Endothelial cell of umbilical vein (primary cell): ENCODE data around the gene OPCML. TPM values are rescaled to one million over a fixed set of nuclear protein-coding genes. Genes with fewer than 3 reads are reported as not detected.

ENCODE experiments used
- BruUV-seq: library from RNA; stranded (reverse); fragments of 400-500 nt; replicated peaks from 2 replicates; lab custom pipeline; 2021; lab: Mats Ljungman, UMichigan
- CTCF ChIA-PET: fragments of 300-600, 350-600 bp; sonication (Branson Sonifier 250); formaldehyde crosslinking; loops from one replicate; lab custom pipeline; 2021; ENCODE audit warnings: antibody characterized with exemption, inconsistent platforms; lab: Charles Lee
- POLR2A ChIA-PET: fragments of 300-600, 350-600 bp; sonication (Branson Sonifier 250); formaldehyde crosslinking; loops from one replicate; lab custom pipeline; 2021; ENCODE audit warnings: antibody characterized with exemption, inconsistent platforms; lab: Charles Lee
- DNase-seq: peaks from one replicate; pipeline ENCODE4 v3.0.0-alpha.2; 2011; ENCODE audit warnings: low read depth, low spot score
- FAIRE-seq: peaks from 2 replicates; lab custom pipeline; 2011; peaks lifted over from hg19 to GRCh38; lab: Jason Lieb, UNC
- H2AFZ ChIP-seq: 2 replicates; pipeline ENCODE4 v1.6.0; 2012; ENCODE audit warnings: low read depth, low read length, control low read depth, inconsistent platforms
- H3K27ac ChIP-seq: 2 replicates; pipeline ENCODE4 v1.5.1; 2011; ENCODE audit warnings: low read depth, mild to moderate bottlenecking, control low read depth, low read length, moderate library complexity; ENCODE audit not compliant: insufficient read depth
- H3K27me3 ChIP-seq, 2 experiments: 2 replicates each; pipeline versions ENCODE4 v1.6.0 to v1.6.1; 2011; ENCODE audit warnings: low read length in 2 of 2, mixed read lengths in 1 of 2; ENCODE audit not compliant: control insufficient read depth in 2 of 2, insufficient read depth in 2 of 2
- H3K36me3 ChIP-seq, 2 experiments: 2 replicates in 1 of 2; 3 replicates in 1 of 2; pipeline ENCODE4 v1.5.1; 2011; ENCODE audit warnings: low read length in 2 of 2, mild to moderate bottlenecking in 1 of 2, moderate library complexity in 1 of 2; ENCODE audit not compliant: control insufficient read depth in 2 of 2, insufficient read depth in 2 of 2; ENCODE audit errors: extremely low read depth in 1 of 2
- H3K4me1 ChIP-seq: 3 replicates; pipeline ENCODE4 v1.5.1; 2011; ENCODE audit warnings: mild to moderate bottlenecking, low read length; ENCODE audit not compliant: control insufficient read depth, insufficient read depth; ENCODE audit errors: extremely low read depth
- H3K4me2 ChIP-seq: 2 replicates; pipeline ENCODE4 v1.6.1; 2011; ENCODE audit warnings: low read length, control low read depth, mixed read lengths; ENCODE audit not compliant: insufficient read depth
- H3K4me3 ChIP-seq, 3 experiments: fragments of 200-600 bp in 1 of 3; sonication (generic), shearing (Covaris generic) in 1 of 3; replicated peaks in 1 of 3; 2 replicates each; pipeline ENCODE4 v1.5.1; 2011 to 2016; ENCODE audit warnings: control low read depth in 3 of 3, low read length in 3 of 3, mild to moderate bottlenecking in 2 of 3, inconsistent platforms in 1 of 3, low read depth in 1 of 3, moderate library complexity in 1 of 3; ENCODE audit not compliant: insufficient read depth in 1 of 3
- H3K79me2 ChIP-seq: 2 replicates; pipeline ENCODE4 v1.6.0; 2012; ENCODE audit warnings: low read length, inconsistent platforms; ENCODE audit not compliant: control insufficient read depth, insufficient read depth
- H3K9ac ChIP-seq: replicated peaks from 2 replicates; pipeline ENCODE3; 2011; ENCODE audit warnings: low read length, control low read depth; ENCODE audit not compliant: insufficient read depth; ENCODE audit errors: extremely low read depth
- H3K9me1 ChIP-seq: replicated peaks from 3 replicates; pipeline ENCODE4 v1.6.0; 2011; ENCODE audit warnings: mild to moderate bottlenecking, low read length; ENCODE audit not compliant: control insufficient read depth, insufficient read depth; ENCODE audit errors: extremely low read depth
- H3K9me3 ChIP-seq: replicated peaks from 2 replicates; pipeline ENCODE4 v1.5.1; 2012; ENCODE audit warnings: low read length, inconsistent platforms; ENCODE audit not compliant: control insufficient read depth, insufficient read depth
- H4K20me1 ChIP-seq: replicated peaks from 2 replicates; pipeline ENCODE3; 2011; ENCODE audit warnings: mild to moderate bottlenecking, low read length; ENCODE audit not compliant: control insufficient read depth, insufficient read depth; ENCODE audit errors: extremely low read depth
- CTCF ChIP-seq, 2 donors: IDR thresholded peaks; 1 replicate in 1 of 2; 2 replicates in 1 of 2; pipeline ENCODE4 v1.5.1; 2011; ENCODE audit warnings: low read length in 2 of 2, mild to moderate bottlenecking in 2 of 2, moderate library complexity in 2 of 2, control low read depth in 1 of 2, inconsistent platforms in 1 of 2, low read depth in 1 of 2; ENCODE audit not compliant: insufficient read depth in 1 of 2; ENCODE audit errors: extremely low read depth in 1 of 2
- EZH2 ChIP-seq: IDR thresholded peaks from 2 replicates; pipeline ENCODE4 v1.6.1; 2012; ENCODE audit warnings: borderline replicate concordance, low read depth, mild to moderate bottlenecking, moderate library complexity, low read length, inconsistent platforms; ENCODE audit not compliant: severe bottlenecking
- FOS ChIP-seq: IDR thresholded peaks from 2 replicates; pipeline ENCODE4 v1.6.1; 2011; ENCODE audit warnings: mild to moderate bottlenecking, low read length, moderate library complexity, borderline replicate concordance; ENCODE audit not compliant: insufficient read depth
- GATA2 ChIP-seq: IDR thresholded peaks from 2 replicates; pipeline ENCODE4 v1.7.0; 2011; ENCODE audit warnings: low read depth, mild to moderate bottlenecking, moderate library complexity, mixed read lengths, low read length; ENCODE audit not compliant: insufficient read length, insufficient read depth
- JUN ChIP-seq: IDR thresholded peaks from 2 replicates; pipeline ENCODE4 v1.6.1; 2011; ENCODE audit warnings: borderline replicate concordance, low read depth; ENCODE audit not compliant: insufficient read length, insufficient read depth
- POLR2A ChIP-seq: IDR thresholded peaks from 2 replicates; pipeline ENCODE4 v1.6.1; 2012; ENCODE audit warnings: low read depth, mild to moderate bottlenecking, control low read depth, low read length
- POLR2AphosphoS5 ChIP-seq: IDR thresholded peaks from 2 replicates; pipeline ENCODE4 v1.6.1; 2012; ENCODE audit warnings: low read depth, mild to moderate bottlenecking, control low read depth, low read length, moderate library complexity; ENCODE audit not compliant: insufficient read depth
- dilution Hi-C: fragments of 300-500 bp; cut with MboI; formaldehyde crosslinking; loops from one replicate; pipeline ENCODE4 v1.15.0; 2019; ENCODE audit warnings: low sequenced_read_pairs; ENCODE audit not compliant: extremely low pct_ligation_motif_present
- intact Hi-C: fragments of 100-400 bp; cut with micrococcal nuclease; formaldehyde crosslinking; loops from one replicate; pipeline ENCODE4 v1.10.0; 2022
- polyA plus RNA-seq, 4 experiments: library from polyadenylated mRNA; depleted of rRNA in 3 of 4; stranded (reverse) in 3 of 4; unstranded in 1 of 4; fragments of >200 nt; gene quantifications; 2 replicates each; pipeline versions ENCODE4 v1.2.1 to v1.2.3, GENCODE V29; 2011 to 2012; ENCODE audit warnings: missing spikeins in 1 of 4
- total RNA-seq: library from RNA; stranded (reverse); gene quantifications from 2 replicates; pipeline ENCODE4 v1.2.3, GENCODE V29; 2021

Gene OPCML
- total and polyA plus RNA-seq, 2 donors (not counting 3 experiments of a cell fraction or from before 2014, with no cell fraction given): not detected

GRCh38 chr11:132973686-132974085 lies 558.6 kb downstream of the OPCML start:
- POLR2A ChIA-PET: no interaction called here
- TF ChIP-seq POLR2AphosphoS5 (no peak), CTCF (IDR thresholded peaks at IDR 0.05; ENCODE audit: extremely low read depth in 1 of 2, insufficient read depth in 1 of 2, low read depth in 1 of 2, low read length in 2 of 2) (no peak), GATA2 (no peak), JUN (no peak), FOS (no peak), POLR2A (no peak), EZH2 (no peak)
- Histone ChIP-seq H3K4me3 (no peak overlapping the region), H4K20me1 (no peaks in the 10 kb centered on the region), H3K27ac (no peak overlapping the region), H3K79me2 (no peaks in the 10 kb centered on the region), H2AFZ (no peak overlapping the region), H3K9me3 (no peaks in the 10 kb centered on the region), H3K4me1 (no peaks in the 10 kb centered on the region), H3K9ac (no peak overlapping the region), H3K9me1 (no peaks in the 10 kb centered on the region), H3K4me2 (no peak overlapping the region), H3K36me3 (no peaks in the 10 kb centered on the region), H3K27me3 (no peaks in the 10 kb centered on the region)
- CTCF ChIA-PET: interaction anchor here (0.9 kb wide), 1 partner anchor 32 kb away, joined by 4 read pairs; no protein-coding TSS in a partner anchor
- DNase-seq (no peak), FAIRE-seq (no peak)
- no TSS peak for BruUV-seq
- dilution Hi-C loops (no loop called here), intact Hi-C loops (no loop called here)
